ENCODE data around the gene PLVAP. TPM values are rescaled to one million over a fixed set of nuclear protein-coding genes. Genes with fewer than 3 reads are reported as not detected.

The PLVAP gene
- total RNA-seq, 1 donor from 2014 or later, result 174 TPM

GRCh38 chr19:17337675-17338432, 39.3 kb downstream of the PLVAP start:
- no peak for TF ChIP-seq CTCF (IDR thresholded peaks at IDR 0.05)
- DNase-seq (no peak), ATAC-seq (no peak)

GRCh38 chr19:17336872-17337674, 40.1 kb downstream of the PLVAP start, which contains the start of gene GTPBP3:
Gene GTPBP3, plus strand, starts transcription at chr19:17337553. Its CDS starts 59 bp downstream, at chr19:17337612.
- DNase-seq (peak; percentile 98), ATAC-seq (peak; percentile 91)
- H3K4me3 ChIP-seq, result peak within 1 kb of the TSS; percentile 95
- H3K4me1 ChIP-seq, result peaks cover 30% of the 10 kb centered on the region
- no peaks in the 10 kb centered on the region for H3K27me3 ChIP-seq
- no peaks in the 10 kb centered on the region for H3K36me3 ChIP-seq
- TF ChIP-seq CTCF (IDR thresholded peaks at IDR 0.05), result no peak
- peak within 1 kb of the TSS; percentile 94 for H3K27ac ChIP-seq
- intact Hi-C loops (cut with DNase I), result no loop called here
- H3K9me3 ChIP-seq, result no peaks in the 10 kb centered on the region

More at GRCh38 chr19:17337675-17338432, 39.3 kb downstream of the PLVAP start:
- Histone ChIP-seq H3K27ac (peak overlapping the region; percentile 94), H3K36me3 (no peaks in the 10 kb centered on the region), H3K4me1 (peaks cover 30% of the 10 kb centered on the region), H3K27me3 (no peaks in the 10 kb centered on the region), H3K9me3 (no peaks in the 10 kb centered on the region), H3K4me3 (peak overlapping the region; percentile 95)
- intact Hi-C loops (cut with DNase I), result no loop called here

GRCh38 chr19:17335575-17335974, 41.6 kb downstream of the PLVAP start:
- Histone ChIP-seq H3K4me3 (no peak overlapping the region), H3K9me3 (no peaks in the 10 kb centered on the region), H3K27ac (no peak overlapping the region), H3K27me3 (no peaks in the 10 kb centered on the region), H3K4me1 (peaks cover 30% of the 10 kb centered on the region), H3K36me3 (no peaks in the 10 kb centered on the region)
- intact Hi-C loops (cut with DNase I), result no loop called here
- DNase-seq (no peak), ATAC-seq (no peak)
- TF ChIP-seq CTCF (IDR thresholded peaks at IDR 0.05), result no peak

GRCh38 chr19:17334414-17335409, 42.4 kb downstream of the PLVAP start, which contains the start of gene ANO8:
Gene ANO8, minus strand, starts transcription at chr19:17334855. Its CDS starts 185 bp downstream, at chr19:17334670.
- H3K36me3 ChIP-seq, result no peaks in the 10 kb centered on the region
- peaks cover 30% of the 10 kb centered on the region for H3K4me1 ChIP-seq
- intact Hi-C loops (cut with DNase I), result no loop called here
- ATAC-seq, result peak; percentile 84
- no peaks in the 10 kb centered on the region for H3K27me3 ChIP-seq
- H3K4me3 ChIP-seq, result peak within 1 kb of the TSS; percentile 78
- peak within 1 kb of the TSS; percentile 68 for H3K27ac ChIP-seq
- no peak for TF ChIP-seq CTCF (IDR thresholded peaks at IDR 0.05)
- peak; percentile 97 for DNase-seq
- no peaks in the 10 kb centered on the region for H3K9me3 ChIP-seq
